GM18858 (cell line): ENCODE data around the gene TAGLN3.

Experiments
- ATAC-seq: cut with Tn5 transposase; IDR thresholded peaks from one replicate; pipeline ENCODE4 v1.9.1; 2021; ENCODE audit not compliant: unreplicated experiment

TAGLN3 gene

DNA sequence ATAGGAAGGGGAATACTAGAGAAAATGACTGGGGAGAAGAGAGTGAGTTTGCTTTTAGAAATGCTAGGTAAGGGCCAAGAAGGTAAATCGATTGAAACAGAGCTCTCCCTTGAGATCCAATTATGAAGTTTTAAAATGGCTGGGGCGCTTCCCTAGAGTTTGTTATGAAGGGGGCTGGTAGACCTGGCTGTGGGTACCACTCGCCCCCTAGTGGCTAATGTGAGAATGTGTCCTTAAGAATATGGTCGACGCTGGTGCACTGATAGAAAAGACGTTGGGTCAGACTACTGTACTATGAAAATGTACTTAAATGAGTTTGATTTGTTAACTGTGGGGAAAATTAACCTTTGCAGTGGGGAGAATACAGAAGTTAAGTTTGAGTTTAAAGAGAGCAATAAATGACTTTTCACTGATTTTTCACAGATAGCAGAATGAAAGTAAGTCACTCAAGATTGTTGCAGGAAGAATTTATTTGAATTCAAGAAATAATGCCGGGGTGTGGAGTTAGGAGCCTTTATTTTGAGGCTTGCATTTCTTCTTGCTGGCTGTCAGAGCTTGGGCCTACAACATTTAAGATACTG, 45.0 kb downstream of the TAGLN3 start:
- ATAC-seq: peak; percentile 86

DNA sequence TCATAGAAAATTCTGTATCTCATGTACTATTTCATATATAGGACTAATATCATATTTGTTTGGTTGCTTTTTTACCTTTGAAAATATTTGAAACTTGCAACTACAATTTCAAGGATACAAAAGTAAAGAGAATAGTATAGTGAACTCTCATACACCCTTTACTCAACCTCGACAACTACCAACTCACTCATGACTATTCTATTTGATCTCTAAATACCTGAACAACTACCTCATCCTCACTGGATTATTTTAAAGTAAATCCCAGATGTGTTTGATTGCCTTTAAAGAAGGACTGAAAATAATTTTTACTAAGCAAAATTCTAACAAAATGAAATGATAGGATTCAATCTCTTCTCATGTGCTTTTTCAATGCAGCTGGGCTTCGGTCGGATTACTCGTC, 47.9 kb downstream of the TAGLN3 start:
- ATAC-seq: no peak

DNA sequence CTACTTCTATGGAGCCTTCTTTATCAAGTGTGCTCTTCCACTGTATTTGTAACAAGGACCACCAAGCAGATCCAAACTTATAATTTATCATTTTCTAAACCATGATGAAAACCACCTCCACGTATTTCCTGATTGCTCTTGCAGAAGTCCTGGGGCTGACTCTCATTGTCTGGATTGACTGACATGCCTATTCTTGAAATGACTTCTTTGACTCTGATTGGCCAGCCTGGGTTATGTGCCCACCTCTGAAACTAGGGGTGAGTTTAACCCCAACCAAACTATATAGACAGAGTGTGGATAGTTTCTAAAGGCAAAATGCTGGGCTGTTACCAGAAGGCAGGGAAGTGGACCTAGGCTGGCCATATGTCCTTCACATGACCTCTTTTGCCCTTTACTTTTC, 48.5 kb downstream of the TAGLN3 start:
- no peak for ATAC-seq

DNA sequence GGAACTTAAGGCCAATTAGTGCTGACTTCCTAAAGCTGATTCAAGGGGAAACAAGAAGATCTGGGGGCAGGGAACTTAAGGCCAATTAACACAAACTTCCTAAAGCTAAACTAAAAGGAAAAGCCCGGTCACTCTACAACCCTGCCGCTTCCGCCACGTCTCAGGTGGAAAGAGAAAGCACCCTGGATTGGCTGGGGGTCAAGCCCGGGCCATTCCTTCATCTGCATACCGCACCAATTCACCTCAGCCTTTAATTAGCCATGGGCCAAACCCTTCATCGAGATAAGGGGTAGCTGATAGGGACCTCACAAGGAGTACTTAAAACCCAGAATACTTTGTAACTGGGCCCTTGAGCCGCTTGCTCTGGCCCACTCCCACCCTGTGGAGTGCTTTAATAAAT, 50.2 kb downstream of the TAGLN3 start:
- ATAC-seq: no peak

DNA sequence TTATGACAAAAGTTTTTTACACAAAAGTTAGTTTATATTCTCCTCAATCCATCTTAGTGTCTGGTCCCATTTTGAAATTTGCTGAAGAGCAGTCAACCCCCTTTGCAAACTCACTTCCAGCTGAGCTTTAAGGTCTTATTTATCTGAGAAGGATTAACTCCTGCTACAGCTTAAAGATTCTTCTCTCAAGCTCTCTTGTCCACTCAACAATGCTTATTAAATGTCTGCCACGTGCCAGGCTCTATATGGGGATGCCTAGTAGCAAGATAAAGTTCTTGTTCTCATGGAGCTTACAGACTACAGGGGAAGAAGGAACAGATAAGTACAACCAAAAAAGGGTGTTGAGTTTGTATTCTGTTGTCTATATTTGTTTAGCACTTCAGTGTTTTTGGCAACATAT, 54.5 kb downstream of the TAGLN3 start:
- ATAC-seq: no peak

DNA sequence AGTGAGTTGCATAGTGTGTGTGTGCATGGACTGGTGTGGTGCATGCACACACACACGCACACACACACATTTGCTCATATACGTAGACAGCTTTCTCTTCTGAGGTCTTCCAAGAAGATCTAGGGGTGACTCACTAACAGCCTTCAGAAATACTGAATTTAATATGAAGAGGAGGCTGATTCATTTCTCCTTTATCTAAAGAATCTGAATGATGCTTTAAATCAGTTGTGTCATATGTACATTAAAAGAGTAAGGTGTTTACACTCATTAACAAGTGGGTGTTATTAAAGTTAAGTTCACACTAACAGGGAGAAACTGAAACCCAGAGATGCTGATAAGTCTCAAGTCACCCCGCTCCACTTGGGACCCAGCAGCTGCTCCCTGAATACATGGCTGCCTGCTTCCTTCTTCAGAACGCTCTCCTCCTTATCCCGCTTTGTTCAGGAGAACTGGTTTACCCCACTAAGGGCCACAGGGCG, 57.8 kb downstream of the TAGLN3 start:
- ATAC-seq: no peak

DNA sequence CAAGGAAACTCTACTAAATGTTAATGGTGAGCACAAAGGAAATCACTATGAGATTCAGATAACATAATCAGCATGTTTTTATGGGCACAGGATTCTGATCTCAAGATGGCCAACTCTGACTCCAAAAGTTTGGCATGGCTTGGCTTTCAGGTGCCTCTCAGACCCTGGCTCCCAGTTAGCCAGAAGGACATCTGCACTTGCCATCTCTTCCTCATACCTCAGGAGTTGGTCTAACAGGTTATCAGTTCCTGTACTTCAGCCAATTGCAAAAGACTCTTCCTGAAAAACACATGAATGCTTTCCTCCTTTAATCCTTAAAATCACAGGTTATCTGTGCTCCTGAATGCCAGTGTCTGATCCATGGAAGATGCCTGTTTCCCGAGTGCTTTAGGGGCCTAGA, 60.8 kb downstream of the TAGLN3 start:
- ATAC-seq: no peak

DNA sequence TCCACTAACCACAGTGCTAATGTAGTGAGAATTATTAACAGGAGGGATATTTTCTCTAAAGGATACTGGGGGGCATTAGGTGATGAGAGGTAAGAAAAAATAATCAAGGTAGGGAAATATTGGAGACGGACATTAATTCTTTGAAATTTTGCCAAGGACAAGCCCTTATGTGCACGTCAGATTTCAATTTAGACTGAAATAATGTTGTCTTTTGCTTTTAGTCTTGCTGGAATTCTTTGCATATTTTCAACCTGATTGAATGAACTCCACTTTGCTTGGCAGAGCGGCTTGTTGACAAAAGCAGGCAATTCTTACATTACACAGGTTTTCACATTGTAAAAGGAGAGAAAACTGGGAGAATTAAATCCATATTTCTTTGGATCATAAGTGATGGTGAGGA, 62.4 kb downstream of the TAGLN3 start:
- ATAC-seq: no peak
